ENCODE results near the gene NAV2. TPM values are rescaled to one million over a fixed set of nuclear protein-coding genes. Genes with fewer than 3 reads are reported as not detected.

NAV2 gene
- total and polyA plus RNA-seq, 2 experiments from 2014 or later, result 26.0 to 45.0 TPM

GRCh38 chr11:19920982-19921381, 208.3 kb downstream of the NAV2 start (continued):
- TF ChIP-seq, protein P1, sequence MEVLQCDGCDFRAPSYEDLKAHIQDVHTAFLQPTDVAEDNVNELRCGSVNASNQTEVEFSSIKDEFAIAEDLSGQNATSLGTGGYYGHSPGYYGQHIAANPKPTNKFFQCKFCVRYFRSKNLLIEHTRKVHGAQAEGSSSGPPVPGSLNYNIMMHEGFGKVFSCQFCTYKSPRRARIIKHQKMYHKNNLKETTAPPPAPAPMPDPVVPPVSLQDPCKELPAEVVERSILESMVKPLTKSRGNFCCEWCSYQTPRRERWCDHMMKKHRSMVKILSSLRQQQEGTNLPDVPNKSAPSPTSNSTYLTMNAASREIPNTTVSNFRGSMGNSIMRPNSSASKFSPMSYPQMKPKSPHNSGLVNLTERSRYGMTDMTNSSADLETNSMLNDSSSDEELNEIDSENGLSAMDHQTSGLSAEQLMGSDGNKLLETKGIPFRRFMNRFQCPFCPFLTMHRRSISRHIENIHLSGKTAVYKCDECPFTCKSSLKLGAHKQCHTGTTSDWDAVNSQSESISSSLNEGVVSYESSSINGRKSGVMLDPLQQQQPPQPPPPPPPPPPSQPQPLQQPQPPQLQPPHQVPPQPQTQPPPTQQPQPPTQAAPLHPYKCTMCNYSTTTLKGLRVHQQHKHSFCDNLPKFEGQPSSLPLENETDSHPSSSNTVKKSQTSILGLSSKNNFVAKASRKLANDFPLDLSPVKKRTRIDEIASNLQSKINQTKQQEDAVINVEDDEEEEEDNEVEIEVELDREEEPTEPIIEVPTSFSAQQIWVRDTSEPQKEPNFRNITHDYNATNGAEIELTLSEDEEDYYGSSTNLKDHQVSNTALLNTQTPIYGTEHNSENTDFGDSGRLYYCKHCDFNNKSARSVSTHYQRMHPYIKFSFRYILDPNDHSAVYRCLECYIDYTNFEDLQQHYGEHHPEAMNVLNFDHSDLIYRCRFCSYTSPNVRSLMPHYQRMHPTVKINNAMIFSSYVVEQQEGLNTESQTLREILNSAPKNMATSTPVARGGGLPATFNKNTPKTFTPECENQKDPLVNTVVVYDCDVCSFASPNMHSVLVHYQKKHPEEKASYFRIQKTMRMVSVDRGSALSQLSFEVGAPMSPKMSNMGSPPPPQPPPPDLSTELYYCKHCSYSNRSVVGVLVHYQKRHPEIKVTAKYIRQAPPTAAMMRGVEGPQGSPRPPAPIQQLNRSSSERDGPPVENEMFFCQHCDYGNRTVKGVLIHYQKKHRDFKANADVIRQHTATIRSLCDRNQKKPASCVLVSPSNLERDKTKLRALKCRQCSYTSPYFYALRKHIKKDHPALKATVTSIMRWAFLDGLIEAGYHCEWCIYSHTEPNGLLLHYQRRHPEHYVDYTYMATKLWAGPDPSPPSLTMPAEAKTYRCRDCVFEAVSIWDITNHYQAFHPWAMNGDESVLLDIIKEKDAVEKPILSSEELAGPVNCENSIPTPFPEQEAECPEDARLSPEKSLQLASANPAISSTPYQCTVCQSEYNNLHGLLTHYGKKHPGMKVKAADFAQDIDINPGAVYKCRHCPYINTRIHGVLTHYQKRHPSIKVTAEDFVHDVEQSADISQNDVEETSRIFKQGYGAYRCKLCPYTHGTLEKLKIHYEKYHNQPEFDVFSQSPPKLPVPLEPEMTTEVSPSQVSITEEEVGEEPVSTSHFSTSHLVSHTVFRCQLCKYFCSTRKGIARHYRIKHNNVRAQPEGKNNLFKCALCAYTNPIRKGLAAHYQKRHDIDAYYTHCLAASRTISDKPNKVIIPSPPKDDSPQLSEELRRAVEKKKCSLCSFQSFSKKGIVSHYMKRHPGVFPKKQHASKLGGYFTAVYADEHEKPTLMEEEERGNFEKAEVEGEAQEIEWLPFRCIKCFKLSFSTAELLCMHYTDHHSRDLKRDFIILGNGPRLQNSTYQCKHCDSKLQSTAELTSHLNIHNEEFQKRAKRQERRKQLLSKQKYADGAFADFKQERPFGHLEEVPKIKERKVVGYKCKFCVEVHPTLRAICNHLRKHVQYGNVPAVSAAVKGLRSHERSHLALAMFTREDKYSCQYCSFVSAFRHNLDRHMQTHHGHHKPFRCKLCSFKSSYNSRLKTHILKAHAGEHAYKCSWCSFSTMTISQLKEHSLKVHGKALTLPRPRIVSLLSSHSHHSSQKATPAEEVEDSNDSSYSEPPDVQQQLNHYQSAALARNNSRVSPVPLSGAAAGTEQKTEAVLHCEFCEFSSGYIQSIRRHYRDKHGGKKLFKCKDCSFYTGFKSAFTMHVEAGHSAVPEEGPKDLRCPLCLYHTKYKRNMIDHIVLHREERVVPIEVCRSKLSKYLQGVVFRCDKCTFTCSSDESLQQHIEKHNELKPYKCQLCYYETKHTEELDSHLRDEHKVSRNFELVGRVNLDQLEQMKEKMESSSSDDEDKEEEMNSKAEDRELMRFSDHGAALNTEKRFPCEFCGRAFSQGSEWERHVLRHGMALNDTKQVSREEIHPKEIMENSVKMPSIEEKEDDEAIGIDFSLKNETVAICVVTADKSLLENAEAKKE (CRISPR knock-in tag; IDR thresholded peaks at IDR 0.05), result no peak
- TF ChIP-seq ZNF114 (CRISPR knock-in tag; IDR thresholded peaks at IDR 0.05) (no peak), POLR2AphosphoS5 (IDR thresholded peaks at IDR 0.05; ENCODE audit: low read depth) (no peak), EZH2phosphoT487 (IDR thresholded peaks at IDR 0.05; ENCODE audit: unreplicated experiment) (no peak), ZNF331 (CRISPR knock-in tag; IDR thresholded peaks at IDR 0.05; ENCODE audit: low read depth) (no peak), NANOG (IDR thresholded peaks at IDR 0.05; ENCODE audit: borderline replicate concordance) (no peak), EZH2 (IDR thresholded peaks at IDR 0.05; ENCODE audit: low read depth, unreplicated experiment) (no peak)
- TF ChIP-seq, protein P2, sequence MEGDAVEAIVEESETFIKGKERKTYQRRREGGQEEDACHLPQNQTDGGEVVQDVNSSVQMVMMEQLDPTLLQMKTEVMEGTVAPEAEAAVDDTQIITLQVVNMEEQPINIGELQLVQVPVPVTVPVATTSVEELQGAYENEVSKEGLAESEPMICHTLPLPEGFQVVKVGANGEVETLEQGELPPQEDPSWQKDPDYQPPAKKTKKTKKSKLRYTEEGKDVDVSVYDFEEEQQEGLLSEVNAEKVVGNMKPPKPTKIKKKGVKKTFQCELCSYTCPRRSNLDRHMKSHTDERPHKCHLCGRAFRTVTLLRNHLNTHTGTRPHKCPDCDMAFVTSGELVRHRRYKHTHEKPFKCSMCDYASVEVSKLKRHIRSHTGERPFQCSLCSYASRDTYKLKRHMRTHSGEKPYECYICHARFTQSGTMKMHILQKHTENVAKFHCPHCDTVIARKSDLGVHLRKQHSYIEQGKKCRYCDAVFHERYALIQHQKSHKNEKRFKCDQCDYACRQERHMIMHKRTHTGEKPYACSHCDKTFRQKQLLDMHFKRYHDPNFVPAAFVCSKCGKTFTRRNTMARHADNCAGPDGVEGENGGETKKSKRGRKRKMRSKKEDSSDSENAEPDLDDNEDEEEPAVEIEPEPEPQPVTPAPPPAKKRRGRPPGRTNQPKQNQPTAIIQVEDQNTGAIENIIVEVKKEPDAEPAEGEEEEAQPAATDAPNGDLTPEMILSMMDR (conservative IDR thresholded peaks at IDR 0.05; ENCODE audit: low read depth in 2 of 2), result no peak

All from GM23338 (cell line).